Spinal cord (tissue), 10 donors: ENCODE measurements around the gene KLHDC10. TPM values are rescaled to one million over a fixed set of nuclear protein-coding genes. Genes with fewer than 3 reads are reported as not detected.
A peak's percentile ranks its signal among the peaks of the same experiment; 100 is the strongest.

Experiments used
- DNase-seq, 6 donors: peaks; one replicate each; pipeline versions ENCODE4 v3.0.0 to v3.0.0-alpha.2; 2013 to 2015; ENCODE audit warnings: low spot score in 6 of 6, low read depth in 4 of 6
- H3K27ac ChIP-seq: one replicate; pipeline ENCODE4 v1.5.1; 2013; ENCODE audit warnings: low read depth, low read length, control low read depth
- H3K27me3 ChIP-seq: one replicate; pipeline ENCODE4 v1.6.1; 2013; ENCODE audit warnings: low read length; ENCODE audit not compliant: control insufficient read depth, insufficient read depth
- H3K36me3 ChIP-seq: one replicate; pipeline ENCODE4 v1.6.1; 2013; ENCODE audit warnings: low read length; ENCODE audit not compliant: control insufficient read depth, insufficient read depth
- H3K4me1 ChIP-seq: one replicate; pipeline ENCODE4 v1.6.1; 2013; ENCODE audit warnings: low read length; ENCODE audit not compliant: control insufficient read depth, insufficient read depth
- H3K4me3 ChIP-seq: one replicate; pipeline ENCODE4 v1.5.1; 2013; ENCODE audit warnings: low read depth, low read length, control low read depth
- H3K9me3 ChIP-seq: one replicate; pipeline ENCODE4 v1.6.1; 2013; ENCODE audit warnings: low read length; ENCODE audit not compliant: control insufficient read depth, insufficient read depth
- WGBS: methylation state at CpG from one replicate; pipeline ENCODE4 v1.1.5; 2013; ENCODE audit warnings: missing lambda C conversion rate; ENCODE audit not compliant: insufficient coverage; 5-methylcytosine and 5-hydroxymethylcytosine counted together
- polyA plus RNA-seq, 2 donors: library from polyadenylated mRNA; unstranded; fragments of 120-200 nt; gene quantifications; one replicate each; pipeline ENCODE4 v1.2.1, GENCODE V29; 2013; ENCODE audit not compliant: insufficient read length in 2 of 2
- total RNA-seq, 2 donors: library from RNA; depleted of rRNA in 1 of 2; stranded (reverse); fragments of 120-200 nt in 1 of 2; fragments of >200 nt in 1 of 2; gene quantifications; one replicate each; pipeline versions ENCODE4 v1.2.3 to v1.2.4, GENCODE V29; 2013 to 2014
- donor health status: healthy.

KLHDC10 gene
- total and polyA plus RNA-seq, 4 donors = 40.8 to 77.3 (median 45.0) TPM

- 100% methylated on average over 1 of the region's 2 CpGs for WGBS
- no peaks in the 10 kb centered on the region for H3K36me3 ChIP-seq
- DNase-seq = no peak
These were observed 22.3 kb downstream of the KLHDC10 start for GRCh38 chr7:130092598-130092997.

GRCh38 chr7:130095812-130096211, 25.5 kb downstream of the KLHDC10 start:
- Histone ChIP-seq H3K9me3 (no peaks in the 10 kb centered on the region), H3K4me3 (no peak overlapping the region), H3K27ac (no peak overlapping the region), H3K27me3 (no peaks in the 10 kb centered on the region), H3K4me1 (no peaks in the 10 kb centered on the region), H3K36me3 (no peaks in the 10 kb centered on the region)
- DNase-seq = peak in 2 of 6 donors; percentile 4 to 23
- no CpG with 5 or more reads among the region's 1 CpG for WGBS

More at GRCh38 chr7:130092598-130092997, 22.3 kb downstream of the KLHDC10 start:
- Histone ChIP-seq H3K9me3 (no peaks in the 10 kb centered on the region), H3K4me3 (no peak overlapping the region), H3K4me1 (no peaks in the 10 kb centered on the region), H3K27ac (no peak overlapping the region), H3K27me3 (no peaks in the 10 kb centered on the region)

GRCh38 chr7:130096243-130096827, 26.0 kb downstream of the KLHDC10 start:
- Histone ChIP-seq H3K36me3 (no peaks in the 10 kb centered on the region), H3K4me3 (no peak overlapping the region), H3K27me3 (no peaks in the 10 kb centered on the region), H3K4me1 (no peaks in the 10 kb centered on the region), H3K9me3 (no peaks in the 10 kb centered on the region), H3K27ac (no peak overlapping the region)
- DNase-seq = peak in 2 of 6 donors; percentile 41 to 70
- WGBS = no CpG with 5 or more reads among the region's 4 CpGs

- no peaks in the 10 kb centered on the region for H3K27me3 ChIP-seq
These were observed 29.0 kb downstream of the KLHDC10 start for GRCh38 chr7:130099331-130099730.

GRCh38 chr7:130102588-130102987, 32.3 kb downstream of the KLHDC10 start:
- no peak overlapping the region for H3K4me3 ChIP-seq
- DNase-seq = no peak
- H3K27ac ChIP-seq = no peak overlapping the region
- H3K27me3 ChIP-seq = no peaks in the 10 kb centered on the region
- H3K36me3 ChIP-seq = no peaks in the 10 kb centered on the region
- 100% methylated on average over 1 of the region's 6 CpGs for WGBS
- H3K9me3 ChIP-seq = no peaks in the 10 kb centered on the region
- H3K4me1 ChIP-seq = no peaks in the 10 kb centered on the region

More at GRCh38 chr7:130099331-130099730, 29.0 kb downstream of the KLHDC10 start:
- Histone ChIP-seq H3K36me3 (no peaks in the 10 kb centered on the region), H3K27ac (no peak overlapping the region), H3K4me3 (no peak overlapping the region), H3K4me1 (no peaks in the 10 kb centered on the region), H3K9me3 (no peaks in the 10 kb centered on the region)
- no peak for DNase-seq

- no peak for DNase-seq
- Histone ChIP-seq H3K4me3 (no peak overlapping the region), H3K9me3 (no peaks in the 10 kb centered on the region), H3K27ac (no peak overlapping the region), H3K36me3 (peaks cover 3% of the 10 kb centered on the region), H3K27me3 (no peaks in the 10 kb centered on the region), H3K4me1 (no peaks in the 10 kb centered on the region)
- WGBS = 88% methylated on average over 10 of the region's 31 CpGs
These were observed 37.8 kb downstream of the KLHDC10 start for GRCh38 chr7:130107949-130108674.

GRCh38 chr7:130108809-130109208, 38.5 kb downstream of the KLHDC10 start:
- WGBS = 91% methylated on average over 3 of the region's 10 CpGs
- no peak for DNase-seq
- Histone ChIP-seq H3K27me3 (no peaks in the 10 kb centered on the region), H3K27ac (no peak overlapping the region), H3K4me1 (no peaks in the 10 kb centered on the region), H3K9me3 (no peaks in the 10 kb centered on the region), H3K36me3 (peaks cover 3% of the 10 kb centered on the region), H3K4me3 (no peak overlapping the region)

- no peak overlapping the region for H3K27ac ChIP-seq
- H3K27me3 ChIP-seq = no peaks in the 10 kb centered on the region
- H3K4me3 ChIP-seq = no peak overlapping the region
- WGBS = no CpG with 5 or more reads among the region's 2 CpGs
- no peaks in the 10 kb centered on the region for H3K9me3 ChIP-seq
- H3K4me1 ChIP-seq = no peaks in the 10 kb centered on the region
- no peak for DNase-seq
- H3K36me3 ChIP-seq = peaks cover 3% of the 10 kb centered on the region
These were observed 41.8 kb downstream of the KLHDC10 start for GRCh38 chr7:130112093-130112492.

GRCh38 chr7:130112662-130113425, 42.5 kb downstream of the KLHDC10 start:
- Histone ChIP-seq H3K36me3 (peaks cover 8% of the 10 kb centered on the region), H3K27me3 (no peaks in the 10 kb centered on the region), H3K4me3 (no peak overlapping the region), H3K4me1 (no peaks in the 10 kb centered on the region), H3K9me3 (no peaks in the 10 kb centered on the region), H3K27ac (no peak overlapping the region)
- no CpG with 5 or more reads among the region's 4 CpGs for WGBS
- no peak for DNase-seq
